Smooth muscle cell (in vitro differentiated cells): ENCODE data around the gene RGPD6. TPM values are rescaled to one million over a fixed set of nuclear protein-coding genes. Genes with fewer than 3 reads are reported as not detected.
"Not testable (repeated sequence)": the region's sequence is repeated elsewhere in the genome, so short reads cannot be mapped to it uniquely, and the experiment has no call there.

Experiments
- DNase-seq: peaks from one replicate; lab custom pipeline; 2025; ENCODE audit not compliant: unreplicated experiment; lab: John Stamatoyannopoulos, UW
- H2AFZ ChIP-seq: fragments of 200-600 bp; sonication (generic); 2 replicates; pipeline ENCODE4 v1.6.0; 2016; ENCODE audit warnings: antibody characterized with exemption, low read depth, mild to moderate bottlenecking
- H3F3A ChIP-seq: fragments of 200-600 bp; sonication (generic); 2 replicates; pipeline ENCODE4 v1.6.0; 2017; ENCODE audit warnings: antibody characterized with exemption, low read depth
- H3K27ac ChIP-seq: fragments of 200-600 bp; sonication (generic); 2 replicates; pipeline ENCODE4 v1.5.1; 2016; ENCODE audit warnings: low read depth, mild to moderate bottlenecking
- H3K27me3 ChIP-seq: fragments of 200-600 bp; sonication (generic); 2 replicates; pipeline ENCODE4 v1.6.1; 2016; ENCODE audit warnings: low read depth, mild to moderate bottlenecking
- H3K36me3 ChIP-seq: fragments of 200-600 bp; sonication (generic); 2 replicates; pipeline ENCODE4 v1.5.1; 2016; ENCODE audit warnings: low read depth
- H3K4me1 ChIP-seq: fragments of 200-600 bp; sonication (generic); 2 replicates; pipeline ENCODE4 v1.5.1; 2016; ENCODE audit warnings: low read depth
- H3K4me2 ChIP-seq: fragments of 200-600 bp; sonication (generic); 2 replicates; pipeline ENCODE4 v1.6.0; 2016; ENCODE audit warnings: mild to moderate bottlenecking
- H3K4me3 ChIP-seq: fragments of 200-600 bp; sonication (generic); 2 replicates; pipeline ENCODE4 v1.5.1; 2016; ENCODE audit warnings: mild to moderate bottlenecking
- H3K79me2 ChIP-seq: fragments of 200-600 bp; sonication (generic); 2 replicates; pipeline ENCODE4 v1.6.0; 2016; ENCODE audit warnings: low read depth, mild to moderate bottlenecking
- H3K9ac ChIP-seq: fragments of 200-600 bp; sonication (generic); 2 replicates; pipeline ENCODE4 v1.6.0; 2016; ENCODE audit warnings: low read depth
- H3K9me3 ChIP-seq: fragments of 200-600 bp; sonication (generic); replicated peaks from 2 replicates; pipeline ENCODE4 v1.5.1; 2016; ENCODE audit warnings: low read depth
- H4K20me1 ChIP-seq: fragments of 200-600 bp; sonication (generic); 2 replicates; pipeline ENCODE4 v1.6.0; 2016; ENCODE audit warnings: low read depth
- whole genome bisulfite sequencing: methylation state at CpG from one replicate; pipeline ENCODE4 v1.1.7; 2016; ENCODE audit warnings: low lambda C conversion rate; 5-methylcytosine and 5-hydroxymethylcytosine counted together
- polyA plus RNA-seq: library from polyadenylated mRNA; unstranded; fragments of >200 nt; fragmentation: Nextera tagmentation; extraction: Ambion mirVana; gene quantifications from 2 replicates; pipeline ENCODE4 v1.2.1, GENCODE V29; 2016
- small RNA-seq: library from RNA; depleted of rRNA; stranded (forward); fragments of <200 nt; gene quantifications from one replicate; pipeline ENCODE3, GENCODE V24; 2014
- total RNA-seq: library from RNA; depleted of rRNA; stranded (reverse); fragments of >200 nt; gene quantifications from 2 replicates; pipeline ENCODE4 v1.2.3, GENCODE V29; 2014

The RGPD6 gene
- total and polyA plus RNA-seq, 2 experiments from 2014 or later = 8.0 to 51.5 TPM

DNA sequence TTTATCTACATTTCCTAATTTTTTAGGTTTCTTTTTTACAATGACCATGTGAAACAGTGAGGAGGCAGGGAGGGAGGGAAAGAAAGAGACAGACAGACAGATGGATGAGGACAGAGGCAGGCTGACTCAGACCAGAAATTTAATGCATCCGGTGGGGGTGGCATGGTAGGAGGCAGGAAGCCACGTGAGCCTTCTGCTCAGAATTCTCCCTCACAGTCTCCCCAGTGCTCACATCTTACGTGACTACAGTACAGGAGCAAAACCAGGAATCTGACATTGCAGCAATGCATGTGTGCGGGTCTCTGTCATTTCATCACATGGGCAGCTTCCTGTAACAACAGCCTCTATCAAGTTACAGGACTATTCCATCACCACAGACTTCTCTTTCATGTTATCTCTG lies 102.1 kb downstream of the RGPD6 start:
- H2AFZ ChIP-seq, H3K4me3 ChIP-seq, H3K79me2 ChIP-seq, DNase-seq, H3K9me3 ChIP-seq, H4K20me1 ChIP-seq, H3K36me3 ChIP-seq, H3K27me3 ChIP-seq, H3F3A ChIP-seq, H3K4me1 ChIP-seq, H3K27ac ChIP-seq, H3K4me2 ChIP-seq, H3K9ac ChIP-seq: not testable (repeated sequence)
- no CpG with 5 or more reads among the region's 4 CpGs for WGBS

DNA sequence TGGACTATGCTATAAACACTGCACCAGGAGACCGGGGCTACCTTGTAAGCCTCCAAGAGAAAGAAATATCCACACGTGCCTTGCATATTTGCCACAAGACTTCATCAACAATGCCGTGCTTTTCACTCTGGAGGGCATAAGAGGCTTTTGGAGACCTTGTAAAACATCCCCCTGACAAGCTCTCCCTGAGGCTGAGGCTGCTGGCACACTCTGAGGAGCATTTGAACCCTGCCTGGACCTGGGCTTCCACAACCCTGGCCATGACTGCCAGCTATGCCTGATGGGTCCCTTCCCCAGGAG lies 104.0 kb downstream of the RGPD6 start:
- H3K9me3 ChIP-seq, H3K4me2 ChIP-seq, H4K20me1 ChIP-seq, H3K4me1 ChIP-seq, H3K4me3 ChIP-seq, H3F3A ChIP-seq, H3K27ac ChIP-seq, H3K27me3 ChIP-seq, H3K79me2 ChIP-seq, DNase-seq, H2AFZ ChIP-seq, H3K36me3 ChIP-seq, H3K9ac ChIP-seq: not testable (repeated sequence)
- no CpG with 5 or more reads among the region's 3 CpGs for WGBS

DNA sequence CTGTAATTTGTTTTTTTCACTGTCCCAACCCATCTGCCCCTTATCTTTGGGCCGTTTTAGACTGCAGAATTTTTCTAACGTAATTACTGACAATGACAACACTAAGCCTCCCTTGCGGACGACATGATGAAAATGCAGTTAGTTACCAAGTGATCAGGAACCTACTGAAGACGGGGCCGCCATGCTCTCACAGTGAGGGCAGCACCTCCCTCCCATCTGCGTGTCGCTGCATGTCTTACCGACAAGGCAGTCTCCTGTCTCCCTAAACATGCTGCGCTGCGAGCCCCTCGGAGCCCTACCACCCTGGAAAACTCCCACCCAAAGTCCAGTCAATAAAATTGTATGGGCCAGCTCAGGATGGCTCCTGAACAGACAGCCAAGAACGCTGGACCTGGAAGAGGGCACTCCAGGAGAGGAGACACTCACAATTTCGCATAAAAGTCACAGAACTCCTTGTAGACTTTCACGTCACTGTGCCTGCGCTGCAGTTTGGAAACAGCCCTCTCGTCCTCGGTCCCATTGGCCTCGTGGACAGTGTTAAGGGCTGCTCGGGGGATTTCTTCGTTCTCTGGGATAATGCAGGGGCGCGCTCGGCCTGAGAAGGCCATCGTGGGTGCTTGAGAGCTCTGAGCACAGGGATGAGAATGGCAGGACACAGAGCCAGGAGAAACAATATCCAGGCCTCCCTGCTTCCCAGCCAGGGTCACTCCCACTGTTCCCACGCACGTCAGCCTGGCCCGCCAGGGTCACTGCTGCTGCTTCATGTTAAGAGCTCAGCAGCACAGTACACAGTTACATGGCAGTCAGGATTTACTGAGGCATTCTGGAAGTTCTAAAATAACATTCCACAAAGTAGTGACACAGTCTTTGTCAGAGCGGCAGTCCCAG lies 104.6 kb downstream of the RGPD6 start, which contains the start of gene LIMS4:
Gene LIMS4 (minus strand): TSS at position 646 of the 888 bp plus-strand sequence. CDS start 38 bp downstream, at position 608.
- H3K27me3 ChIP-seq, H3K9ac ChIP-seq, H3K79me2 ChIP-seq, DNase-seq, H3K4me3 ChIP-seq, H2AFZ ChIP-seq, H3K4me1 ChIP-seq, H3F3A ChIP-seq, H3K9me3 ChIP-seq, H3K27ac ChIP-seq, H4K20me1 ChIP-seq, H3K36me3 ChIP-seq, H3K4me2 ChIP-seq: not testable (repeated sequence)
- WGBS = no CpG with 5 or more reads among the region's 29 CpGs

DNA sequence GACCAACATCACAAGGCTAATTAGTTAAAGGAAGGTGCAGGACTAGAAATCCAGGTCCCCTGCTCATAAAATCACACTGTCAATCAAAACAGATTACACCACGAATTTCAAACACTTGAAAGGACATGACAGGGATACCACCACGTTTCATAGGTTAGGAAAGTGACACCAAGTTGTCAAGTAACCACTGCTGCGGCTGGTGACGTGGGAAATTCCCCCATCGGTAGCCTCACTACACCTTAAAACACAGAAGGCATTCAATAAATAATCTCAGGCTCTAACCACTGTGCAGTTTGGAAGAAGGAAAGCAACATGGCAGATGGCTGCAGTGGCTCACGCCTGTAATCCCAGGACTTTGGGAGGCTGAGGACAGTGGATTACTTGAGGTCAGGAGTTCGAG lies 108.1 kb downstream of the RGPD6 start:
- not testable (repeated sequence) for H3K27me3 ChIP-seq, H3K4me2 ChIP-seq, H3K9ac ChIP-seq, H3F3A ChIP-seq, H3K79me2 ChIP-seq, DNase-seq, H2AFZ ChIP-seq, H3K9me3 ChIP-seq, H3K4me1 ChIP-seq, H3K4me3 ChIP-seq, H3K36me3 ChIP-seq, H3K27ac ChIP-seq, H4K20me1 ChIP-seq
- WGBS = no CpG with 5 or more reads among the region's 7 CpGs

DNA sequence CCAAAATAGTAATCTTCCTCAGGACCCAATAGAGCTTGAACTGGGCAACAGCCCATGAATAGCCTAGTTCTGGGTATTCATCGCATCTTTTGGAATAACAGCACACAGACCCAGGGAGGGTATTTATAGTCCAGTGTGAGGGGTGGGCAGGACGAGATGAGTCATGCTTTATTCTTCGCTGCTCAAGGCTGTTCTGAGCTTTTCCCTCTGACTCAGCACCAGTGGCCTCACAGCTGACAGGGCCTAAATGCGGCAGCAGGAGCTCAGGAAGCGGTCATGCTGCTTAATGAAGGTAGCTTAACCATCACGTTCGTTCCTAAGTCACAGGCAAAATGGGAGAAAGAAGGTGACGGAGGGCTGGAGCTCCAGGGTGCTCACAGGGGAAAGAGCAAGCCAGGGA lies 111.7 kb downstream of the RGPD6 start:
- H3K4me1 ChIP-seq, H3K36me3 ChIP-seq, H3K4me2 ChIP-seq, H3K9ac ChIP-seq, H3K9me3 ChIP-seq, H3K27ac ChIP-seq, H3K4me3 ChIP-seq, H3K79me2 ChIP-seq, H2AFZ ChIP-seq, H4K20me1 ChIP-seq, H3K27me3 ChIP-seq, H3F3A ChIP-seq, DNase-seq: not testable (repeated sequence)
- no CpG with 5 or more reads among the region's 8 CpGs for WGBS

Small RNA genes lying within 50 kb of the gene (small RNA-seq; reads per million reads assigned to genes)
- not detected for gene AC108938.1

Other genes with a start within 250 kb of the RGPD6 start
- 3.9 and 14.4 TPM in 2 replicates for gene LIMS4, start 104.4 kb downstream of the RGPD6 start, total RNA-seq
- 9.6 and 13.2 TPM in 2 replicates for gene LIMS4, start 104.4 kb downstream of the RGPD6 start, polyA plus RNA-seq
- 18.6 and 20.8 TPM in 2 replicates for gene BUB1, start 100.8 kb upstream of the RGPD6 start, total RNA-seq
- 8.6 and 9.1 TPM in 2 replicates for gene BUB1, start 100.8 kb upstream of the RGPD6 start, polyA plus RNA-seq
- not detected in 2 replicates for gene ACOXL, start 155.4 kb upstream of the RGPD6 start, total RNA-seq
- gene ACOXL, start 155.4 kb upstream of the RGPD6 start, polyA plus RNA-seq = 0.18 TPM in 1 of 2 replicates, not detected in the other